Ishikawa (cell line): Measurements from ENCODE around the gene PHYKPL.

Experiments
- CEBPB ChIP-seq: IDR thresholded peaks from 2 replicates; pipeline ENCODE4 v1.6.1; 2012
- CREB1 ChIP-seq: IDR thresholded peaks from 2 replicates; pipeline ENCODE4 v1.6.1; 2012; ENCODE audit warnings: low read depth
- EGR1 ChIP-seq: IDR thresholded peaks from 2 replicates; pipeline ENCODE4 v1.6.1; 2012
- EP300 ChIP-seq: IDR thresholded peaks from 2 replicates; pipeline ENCODE4 v1.6.1; 2012; ENCODE audit warnings: borderline replicate concordance
- FOXM1 ChIP-seq: IDR thresholded peaks from 2 replicates; pipeline ENCODE4 v1.6.1; 2012; ENCODE audit warnings: low read depth, borderline replicate concordance
- MAX ChIP-seq: IDR thresholded peaks from 2 replicates; pipeline ENCODE4 v1.6.1; 2012
- NFIC ChIP-seq: IDR thresholded peaks from 2 replicates; pipeline ENCODE4 v1.6.1; 2012
- RAD21 ChIP-seq: IDR thresholded peaks from 2 replicates; pipeline ENCODE4 v1.6.1; 2012; ENCODE audit warnings: low read depth
- TAF1 ChIP-seq: IDR thresholded peaks from 2 replicates; pipeline ENCODE4 v1.6.1; 2012; ENCODE audit warnings: low read depth, mild to moderate bottlenecking
- TCF12 ChIP-seq: IDR thresholded peaks from 2 replicates; pipeline ENCODE4 v1.6.1; 2012; ENCODE audit warnings: low read depth
- TEAD4 ChIP-seq: IDR thresholded peaks from 2 replicates; pipeline ENCODE4 v1.6.1; 2012
- USF1 ChIP-seq: IDR thresholded peaks from 2 replicates; pipeline ENCODE4 v1.6.1; 2012
- YY1 ChIP-seq: IDR thresholded peaks from 2 replicates; pipeline ENCODE4 v1.6.1; 2012; ENCODE audit warnings: low read depth
- ZBTB7A ChIP-seq: IDR thresholded peaks from 2 replicates; pipeline ENCODE4 v1.6.1; 2012; ENCODE audit warnings: low read depth
- TF ChIP-seq, protein P1 (sequence below): IDR thresholded peaks from 2 replicates; pipeline ENCODE4 v1.6.1; 2012; ENCODE audit warnings: low read depth, mild to moderate bottlenecking

Gene PHYKPL

GRCh38 chr5:178261666-178262600, 29.3 kb upstream of the PHYKPL start:
- TF ChIP-seq NFIC (no peak), YY1 (no peak), EGR1 (no peak), FOXM1 (no peak), MAX (no peak), TAF1 (no peak), RAD21 (no peak), EP300 (no peak), CREB1 (no peak), TCF12 (no peak), TEAD4 (no peak), ZBTB7A (no peak), USF1 (no peak), CEBPB (no peak)
- TF ChIP-seq, protein P1, sequence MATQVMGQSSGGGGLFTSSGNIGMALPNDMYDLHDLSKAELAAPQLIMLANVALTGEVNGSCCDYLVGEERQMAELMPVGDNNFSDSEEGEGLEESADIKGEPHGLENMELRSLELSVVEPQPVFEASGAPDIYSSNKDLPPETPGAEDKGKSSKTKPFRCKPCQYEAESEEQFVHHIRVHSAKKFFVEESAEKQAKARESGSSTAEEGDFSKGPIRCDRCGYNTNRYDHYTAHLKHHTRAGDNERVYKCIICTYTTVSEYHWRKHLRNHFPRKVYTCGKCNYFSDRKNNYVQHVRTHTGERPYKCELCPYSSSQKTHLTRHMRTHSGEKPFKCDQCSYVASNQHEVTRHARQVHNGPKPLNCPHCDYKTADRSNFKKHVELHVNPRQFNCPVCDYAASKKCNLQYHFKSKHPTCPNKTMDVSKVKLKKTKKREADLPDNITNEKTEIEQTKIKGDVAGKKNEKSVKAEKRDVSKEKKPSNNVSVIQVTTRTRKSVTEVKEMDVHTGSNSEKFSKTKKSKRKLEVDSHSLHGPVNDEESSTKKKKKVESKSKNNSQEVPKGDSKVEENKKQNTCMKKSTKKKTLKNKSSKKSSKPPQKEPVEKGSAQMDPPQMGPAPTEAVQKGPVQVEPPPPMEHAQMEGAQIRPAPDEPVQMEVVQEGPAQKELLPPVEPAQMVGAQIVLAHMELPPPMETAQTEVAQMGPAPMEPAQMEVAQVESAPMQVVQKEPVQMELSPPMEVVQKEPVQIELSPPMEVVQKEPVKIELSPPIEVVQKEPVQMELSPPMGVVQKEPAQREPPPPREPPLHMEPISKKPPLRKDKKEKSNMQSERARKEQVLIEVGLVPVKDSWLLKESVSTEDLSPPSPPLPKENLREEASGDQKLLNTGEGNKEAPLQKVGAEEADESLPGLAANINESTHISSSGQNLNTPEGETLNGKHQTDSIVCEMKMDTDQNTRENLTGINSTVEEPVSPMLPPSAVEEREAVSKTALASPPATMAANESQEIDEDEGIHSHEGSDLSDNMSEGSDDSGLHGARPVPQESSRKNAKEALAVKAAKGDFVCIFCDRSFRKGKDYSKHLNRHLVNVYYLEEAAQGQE = no peak

DNA sequence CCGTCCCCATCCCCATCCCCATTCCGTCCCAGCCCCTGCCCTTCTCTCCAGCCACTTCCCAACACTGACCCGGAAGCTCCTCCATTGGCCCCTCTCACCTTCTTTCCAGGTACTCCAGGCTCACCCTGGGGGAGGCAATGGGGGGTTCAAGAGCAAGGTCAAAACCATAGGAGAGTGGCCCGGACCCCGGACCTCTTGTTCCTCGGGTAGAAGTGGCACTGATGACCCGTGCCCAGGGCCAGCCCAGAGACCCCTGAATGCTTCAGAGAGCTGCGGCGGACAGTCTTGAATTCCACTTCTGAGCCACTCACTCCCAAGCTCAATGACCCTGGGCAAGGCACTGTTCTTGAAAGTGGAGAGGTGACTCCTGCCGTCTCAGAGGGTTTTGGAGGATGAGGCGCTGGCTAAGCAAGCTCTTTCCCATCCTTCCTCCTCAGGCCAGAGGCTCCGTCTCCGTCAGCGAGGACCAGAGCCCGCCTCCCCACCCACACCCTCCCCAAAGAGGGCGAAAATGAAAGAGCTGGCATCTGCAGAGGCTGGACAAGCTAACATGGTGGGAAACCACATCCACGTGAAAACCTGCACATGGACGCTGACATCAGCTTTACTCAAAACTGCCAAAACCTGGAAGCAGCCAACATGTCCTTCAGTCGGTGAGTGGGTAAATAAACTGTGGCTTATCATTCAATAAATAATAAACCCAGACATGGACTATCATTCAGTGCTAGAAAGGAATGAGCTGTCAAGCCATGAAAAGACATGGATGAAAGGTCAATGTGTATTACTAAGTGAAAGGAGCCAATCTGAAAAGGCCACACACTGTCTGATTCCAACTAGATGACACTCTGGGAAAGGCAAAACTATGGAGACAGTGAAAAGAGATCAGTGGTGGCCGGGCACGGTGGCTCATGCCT, 27.3 kb upstream of the PHYKPL start:
- TF ChIP-seq CEBPB = no peak
- TF ChIP-seq TEAD4 = no peak

DNA sequence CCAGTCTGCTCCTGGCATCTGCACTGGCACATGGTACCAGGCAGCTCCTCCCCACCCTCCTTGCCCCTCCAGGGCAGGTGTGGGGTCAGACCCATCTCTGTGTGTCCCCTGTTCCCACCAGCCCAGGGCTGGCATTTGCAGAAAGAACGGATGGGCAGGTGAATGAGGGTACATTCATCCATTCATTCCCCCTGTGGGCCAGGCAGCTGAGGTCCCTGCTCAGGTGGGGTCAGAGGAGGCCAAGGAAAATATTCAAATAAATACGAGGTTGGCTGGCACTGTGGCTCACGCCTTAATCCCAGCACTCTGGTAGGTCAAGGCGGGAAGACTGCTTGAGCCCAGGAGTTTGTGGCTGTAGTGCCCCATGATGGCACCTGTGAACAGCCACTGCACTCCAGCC, 25.0 kb upstream of the PHYKPL start:
- TF ChIP-seq NFIC (no peak), TEAD4 (no peak), YY1 (no peak), EP300 (no peak), CREB1 (no peak), FOXM1 (no peak), MAX (no peak), USF1 (no peak)
- TF ChIP-seq, protein P1 = no peak

- TF ChIP-seq TEAD4 (no peak), ZBTB7A (no peak), NFIC (no peak), FOXM1 (no peak)
- TF ChIP-seq, protein P1 = no peak
Observed at GRCh38 chr5:178256746-178257145, 24.1 kb upstream of the PHYKPL start.
